Measurements from ENCODE around the gene RALGAPA1. TPM values are rescaled to one million over a fixed set of nuclear protein-coding genes. Genes with fewer than 3 reads are reported as not detected.
A peak's percentile ranks its signal among the peaks of the same experiment; 100 is the strongest.
"Not testable (repeated sequence)": the region's sequence is repeated elsewhere in the genome, so short reads cannot be mapped to it uniquely, and the experiment has no call there.

Gene RALGAPA1
- total RNA-seq, 1 experiment from 2014 or later = 24.6 TPM

- peak; percentile 26 for DNase-seq (ENCODE audit: low spot score)
Measured at GRCh38 chr14:35821564-35822411, 12.7 kb upstream of the RALGAPA1 start.

DNA sequence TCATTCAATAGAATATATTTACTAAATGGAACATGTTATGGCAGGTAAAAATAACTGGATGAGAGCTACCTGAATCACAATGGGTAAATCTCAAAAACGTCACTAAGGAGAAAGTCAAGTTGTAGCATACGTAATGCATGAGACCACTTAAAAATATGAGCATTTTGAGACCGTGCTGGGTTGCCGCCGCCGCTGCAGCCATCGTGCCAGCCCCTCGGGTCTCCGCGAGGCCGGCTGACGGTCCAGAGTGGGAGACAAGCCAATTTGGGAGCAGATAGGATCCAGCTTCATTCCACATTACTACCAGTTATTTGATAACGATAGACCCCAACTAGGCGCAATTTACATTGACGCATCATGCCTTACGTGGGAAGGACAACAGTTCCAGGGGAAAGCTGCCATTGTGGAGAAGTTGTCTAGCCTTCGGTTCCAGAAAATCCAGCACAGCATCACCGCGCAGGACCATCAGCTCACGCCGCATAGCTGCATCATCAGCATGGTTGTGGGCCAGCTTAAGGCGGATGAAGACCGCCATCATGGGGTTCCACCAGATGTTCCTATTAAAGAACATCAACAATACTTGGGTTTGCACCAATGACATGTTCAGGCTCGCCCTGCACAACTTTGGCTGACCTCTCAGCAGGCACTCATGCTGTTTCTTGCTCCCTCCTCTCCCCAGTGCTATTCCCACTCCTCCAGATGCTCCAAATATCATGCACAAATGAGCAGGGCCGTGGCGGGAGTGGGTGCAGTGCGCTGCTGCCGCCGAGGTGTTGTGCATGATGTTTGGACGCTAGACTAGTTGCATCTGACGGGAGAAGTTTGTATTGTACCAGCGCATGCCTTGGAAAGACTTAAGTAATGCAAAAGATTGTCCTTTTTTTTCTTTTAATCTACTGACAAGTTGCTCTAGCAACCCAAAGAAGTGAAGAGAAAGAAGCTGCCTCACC, 10.8 kb upstream of the RALGAPA1 start:
- no peak for DNase-seq (ENCODE audit: low spot score)

DNA sequence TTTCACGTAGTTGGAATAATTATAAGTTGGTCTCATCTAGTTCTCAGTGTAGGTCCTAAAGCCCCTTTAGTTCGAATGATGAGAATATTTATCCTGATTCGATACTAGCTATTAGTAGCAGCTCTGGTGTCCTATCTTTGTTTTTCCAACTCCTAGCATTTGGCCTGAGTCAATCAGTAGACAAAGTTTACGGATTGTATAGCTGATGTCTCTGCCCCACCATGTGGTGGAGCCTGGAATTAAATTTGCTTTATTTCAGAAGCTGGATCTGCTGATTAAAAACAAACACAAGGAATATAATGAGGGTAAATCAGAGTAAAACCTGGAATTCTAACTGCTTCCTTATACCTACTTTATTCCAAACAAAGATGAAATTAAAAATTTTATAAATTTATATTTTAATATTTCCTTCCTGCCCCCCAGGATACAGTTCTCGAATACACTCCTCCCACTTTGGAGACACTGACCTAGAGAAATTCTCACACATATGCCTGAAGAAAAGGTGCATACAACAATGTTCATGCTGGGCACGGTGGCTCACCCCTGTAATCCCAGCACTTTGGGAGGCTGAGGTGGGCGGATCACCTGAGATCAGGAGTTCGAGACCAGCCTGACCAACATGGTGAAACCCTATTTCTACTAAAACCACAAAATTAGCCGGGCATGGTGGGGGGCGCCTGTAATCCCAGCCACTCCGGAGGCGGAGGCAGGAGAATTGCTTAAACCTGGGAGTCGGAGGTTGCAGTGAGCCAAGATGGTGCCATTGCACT, 9.4 kb upstream of the RALGAPA1 start:
- peak; percentile 58 for DNase-seq (ENCODE audit: low spot score)

GRCh38 chr14:35814371-35815005, 5.4 kb upstream of the RALGAPA1 start:
- peak; percentile 72 for DNase-seq (ENCODE audit: low spot score)

GRCh38 chr14:35810963-35811362, 1.9 kb upstream of the RALGAPA1 start:
- no peak for DNase-seq (ENCODE audit: low spot score)

GRCh38 chr14:35809597-35809996, 502 bp upstream of the RALGAPA1 start:
- no peak for DNase-seq (ENCODE audit: low spot score)

DNA sequence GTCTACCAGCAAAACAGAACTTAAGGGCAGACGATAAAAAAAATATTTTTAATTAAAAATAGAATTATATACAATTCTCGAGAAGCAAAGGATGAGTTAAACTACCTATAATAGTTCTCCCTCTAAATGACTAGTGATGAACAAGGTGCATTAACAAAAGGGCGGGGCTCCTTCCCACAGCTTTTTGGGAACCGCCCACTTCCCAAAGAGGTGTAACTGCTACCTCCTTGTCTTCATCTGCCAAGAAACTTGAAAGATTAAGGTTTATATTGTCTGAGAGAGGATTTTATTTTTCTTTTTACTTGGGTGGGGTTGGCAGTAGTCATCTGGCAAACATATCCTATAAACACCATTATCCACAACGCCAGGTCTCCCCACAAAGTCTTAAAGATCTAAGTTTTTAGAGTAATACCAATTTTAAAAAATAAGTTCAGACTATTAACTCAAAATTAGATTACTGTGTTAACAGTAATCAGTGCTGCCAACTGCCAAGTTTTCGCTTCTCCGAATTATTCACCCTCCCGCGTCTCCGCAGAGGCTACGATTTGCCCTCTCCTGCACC, 938 bp downstream of the RALGAPA1 start:
- peak; percentile 18 for DNase-seq (ENCODE audit: low spot score)

GRCh38 chr14:35807131-35807961, 1.7 kb downstream of the RALGAPA1 start:
- DNase-seq (ENCODE audit: low spot score) = no peak

GRCh38 chr14:35806006-35806907, 2.8 kb downstream of the RALGAPA1 start:
- no peak for DNase-seq (ENCODE audit: low spot score)

DNA sequence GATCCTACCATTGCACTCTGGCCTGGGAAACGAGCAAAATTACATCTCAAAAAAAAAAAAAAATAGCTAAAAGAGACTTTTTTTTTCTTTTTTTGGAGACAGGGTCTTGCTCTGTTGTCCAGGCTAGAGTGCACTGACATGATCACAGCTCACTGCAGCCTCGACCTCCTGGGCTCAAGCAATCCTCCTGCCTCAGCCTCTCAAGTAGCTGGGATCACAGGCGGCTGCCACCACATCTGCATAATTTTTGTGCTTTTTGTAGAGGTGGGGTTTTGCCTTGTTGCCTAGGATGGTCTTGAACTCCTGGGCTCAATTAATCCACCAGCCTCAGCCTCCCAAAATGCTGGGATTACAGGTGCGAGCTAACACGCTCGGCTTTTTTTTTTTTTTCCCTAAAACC, 11.3 kb downstream of the RALGAPA1 start:
- no peak for DNase-seq (ENCODE audit: low spot score)

DNA sequence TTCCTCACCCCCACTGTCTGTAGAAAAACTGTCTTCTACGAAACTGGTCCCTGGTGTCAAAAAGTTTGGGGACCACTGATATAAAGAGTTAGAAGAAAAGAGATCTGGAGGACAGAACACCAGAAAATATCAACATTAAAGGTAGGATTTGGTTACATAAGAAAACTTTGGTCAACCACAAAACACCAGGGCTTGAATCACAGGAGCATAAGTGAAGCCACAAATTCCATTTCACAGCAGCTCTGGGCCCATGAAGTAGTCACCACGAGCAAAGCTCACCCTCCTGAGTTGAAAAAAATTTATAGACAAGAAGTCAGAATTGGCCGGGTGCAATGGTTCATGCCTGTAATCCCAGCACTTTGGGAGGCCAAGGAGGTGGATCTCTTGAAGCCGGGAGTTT, 19.4 kb downstream of the RALGAPA1 start:
- DNase-seq (ENCODE audit: low spot score) = no peak

GRCh38 chr14:35786856-35787255, 22.2 kb downstream of the RALGAPA1 start:
- DNase-seq (ENCODE audit: low spot score) = no peak

- no peak for DNase-seq (ENCODE audit: low spot score)
Measured at GRCh38 chr14:35783699-35784098, 25.4 kb downstream of the RALGAPA1 start.

DNA sequence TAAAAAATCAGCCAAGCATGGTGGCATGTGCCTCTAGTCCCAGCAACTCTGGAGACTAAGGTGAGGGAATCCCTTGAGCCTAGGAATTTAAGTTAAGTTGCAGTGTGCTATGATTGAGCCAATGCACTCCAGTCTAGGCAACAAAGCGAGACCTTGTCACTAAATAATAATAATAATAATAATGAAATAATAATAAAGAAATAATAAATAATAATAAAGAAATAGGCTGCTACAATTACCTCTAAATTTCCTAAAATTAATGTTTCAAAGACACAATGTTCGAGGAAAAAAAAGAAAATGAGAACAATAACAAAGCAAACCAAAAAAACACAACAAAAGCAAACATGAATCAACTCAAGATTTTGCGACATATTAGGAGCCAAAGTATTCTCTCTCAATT, 29.7 kb downstream of the RALGAPA1 start:
- no peak for DNase-seq (ENCODE audit: low spot score)

DNA sequence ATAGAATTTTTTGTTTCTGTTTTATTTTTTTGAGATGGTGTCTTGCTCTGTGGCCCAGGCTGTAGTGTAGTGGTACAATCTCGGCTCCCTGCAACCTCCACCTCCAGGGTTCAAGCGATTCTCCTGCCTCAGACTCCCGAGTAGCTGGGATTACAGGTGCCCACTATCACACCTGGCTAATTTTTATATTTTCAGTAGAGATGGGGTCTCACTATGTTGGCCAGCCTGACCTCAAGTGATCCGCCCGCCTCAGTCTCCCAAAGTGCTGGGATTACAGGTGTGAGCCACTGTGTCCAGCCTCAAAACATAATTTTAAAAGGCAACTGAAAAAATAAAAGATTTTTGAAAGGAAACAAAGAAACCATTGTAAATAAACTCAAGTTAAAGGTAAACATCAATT, 31.5 kb downstream of the RALGAPA1 start:
- DNase-seq (ENCODE audit: low spot score) = not testable (repeated sequence)

DNA sequence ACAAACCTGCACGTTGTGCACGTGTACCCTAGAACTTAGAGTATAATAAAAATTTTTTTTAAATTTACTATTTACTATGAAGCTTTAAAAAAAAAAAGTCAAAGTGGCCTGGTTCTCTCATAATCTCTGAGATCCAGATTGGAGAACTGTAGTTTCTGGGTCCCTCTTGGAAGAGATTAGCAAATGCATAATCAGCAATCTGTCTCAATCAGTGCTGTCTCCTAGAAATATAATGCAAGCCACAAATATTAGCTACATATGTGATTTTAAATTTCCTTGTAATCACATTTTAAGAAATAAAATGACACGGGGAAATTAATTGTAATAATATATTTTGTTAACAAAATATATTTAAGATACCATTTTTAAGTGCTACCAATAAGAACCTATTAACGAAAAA, 32.3 kb downstream of the RALGAPA1 start:
- DNase-seq (ENCODE audit: low spot score) = no peak

GRCh38 chr14:35776085-35776484, 33.0 kb downstream of the RALGAPA1 start:
- DNase-seq (ENCODE audit: low spot score) = not testable (repeated sequence)

GRCh38 chr14:35766700-35767082, 42.4 kb downstream of the RALGAPA1 start:
- no peak for DNase-seq (ENCODE audit: low spot score)
